Panc1 (cell line): Measurements from ENCODE around the gene PIP4K2A.

Experiments
- CTCF ChIP-seq: fragments of 450-650 bp; IDR thresholded peaks from 2 replicates; pipeline ENCODE4 v1.5.1; 2017; ENCODE audit warnings: mild to moderate bottlenecking
- POLR2AphosphoS5 ChIP-seq: IDR thresholded peaks from 2 replicates; pipeline ENCODE4 v1.6.1; 2012; ENCODE audit warnings: mild to moderate bottlenecking, low read depth, low read length, moderate library complexity
- SIN3A ChIP-seq: IDR thresholded peaks from 2 replicates; pipeline ENCODE4 v1.6.1; 2012; ENCODE audit warnings: low read depth, mild to moderate bottlenecking, low read length, moderate library complexity, borderline replicate concordance; ENCODE audit not compliant: insufficient read depth
- TCF7L2 ChIP-seq: IDR thresholded peaks from 2 replicates; pipeline ENCODE4 v1.6.1; 2011; ENCODE audit warnings: mild to moderate bottlenecking, low read depth, low read length, inconsistent platforms
- TF ChIP-seq, protein P1 (sequence below), 2 experiments: IDR thresholded peaks; 2 replicates each; pipeline ENCODE4 v1.6.1; 2011 to 2012; ENCODE audit warnings: low read depth in 2 of 2, control low read depth in 1 of 2, low read length in 1 of 2, mild to moderate bottlenecking in 1 of 2, moderate library complexity in 1 of 2; ENCODE audit not compliant: insufficient read depth in 1 of 2

GRCh38 chr10:22570733-22571430 lies 143.5 kb downstream of the PIP4K2A start:
- no peak for TF ChIP-seq CTCF
- no peak for TF ChIP-seq SIN3A
- TF ChIP-seq POLR2AphosphoS5: no peak
- no peak for TF ChIP-seq TCF7L2
- TF ChIP-seq, protein P1, sequence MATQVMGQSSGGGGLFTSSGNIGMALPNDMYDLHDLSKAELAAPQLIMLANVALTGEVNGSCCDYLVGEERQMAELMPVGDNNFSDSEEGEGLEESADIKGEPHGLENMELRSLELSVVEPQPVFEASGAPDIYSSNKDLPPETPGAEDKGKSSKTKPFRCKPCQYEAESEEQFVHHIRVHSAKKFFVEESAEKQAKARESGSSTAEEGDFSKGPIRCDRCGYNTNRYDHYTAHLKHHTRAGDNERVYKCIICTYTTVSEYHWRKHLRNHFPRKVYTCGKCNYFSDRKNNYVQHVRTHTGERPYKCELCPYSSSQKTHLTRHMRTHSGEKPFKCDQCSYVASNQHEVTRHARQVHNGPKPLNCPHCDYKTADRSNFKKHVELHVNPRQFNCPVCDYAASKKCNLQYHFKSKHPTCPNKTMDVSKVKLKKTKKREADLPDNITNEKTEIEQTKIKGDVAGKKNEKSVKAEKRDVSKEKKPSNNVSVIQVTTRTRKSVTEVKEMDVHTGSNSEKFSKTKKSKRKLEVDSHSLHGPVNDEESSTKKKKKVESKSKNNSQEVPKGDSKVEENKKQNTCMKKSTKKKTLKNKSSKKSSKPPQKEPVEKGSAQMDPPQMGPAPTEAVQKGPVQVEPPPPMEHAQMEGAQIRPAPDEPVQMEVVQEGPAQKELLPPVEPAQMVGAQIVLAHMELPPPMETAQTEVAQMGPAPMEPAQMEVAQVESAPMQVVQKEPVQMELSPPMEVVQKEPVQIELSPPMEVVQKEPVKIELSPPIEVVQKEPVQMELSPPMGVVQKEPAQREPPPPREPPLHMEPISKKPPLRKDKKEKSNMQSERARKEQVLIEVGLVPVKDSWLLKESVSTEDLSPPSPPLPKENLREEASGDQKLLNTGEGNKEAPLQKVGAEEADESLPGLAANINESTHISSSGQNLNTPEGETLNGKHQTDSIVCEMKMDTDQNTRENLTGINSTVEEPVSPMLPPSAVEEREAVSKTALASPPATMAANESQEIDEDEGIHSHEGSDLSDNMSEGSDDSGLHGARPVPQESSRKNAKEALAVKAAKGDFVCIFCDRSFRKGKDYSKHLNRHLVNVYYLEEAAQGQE (IDR thresholded peaks at IDR 0.05; ENCODE audit: insufficient read depth in 1 of 2, low read depth in 2 of 2, low read length in 1 of 2): no peak
